GM21825 (cell line): ENCODE measurements around the gene SLC39A11.

ENCODE experiments used
- ATAC-seq: cut with Tn5 transposase; IDR thresholded peaks from one replicate; pipeline ENCODE4 v1.9.1; 2021; ENCODE audit warnings: mild to moderate bottlenecking, moderate library complexity; ENCODE audit not compliant: unreplicated experiment

The SLC39A11 gene

DNA sequence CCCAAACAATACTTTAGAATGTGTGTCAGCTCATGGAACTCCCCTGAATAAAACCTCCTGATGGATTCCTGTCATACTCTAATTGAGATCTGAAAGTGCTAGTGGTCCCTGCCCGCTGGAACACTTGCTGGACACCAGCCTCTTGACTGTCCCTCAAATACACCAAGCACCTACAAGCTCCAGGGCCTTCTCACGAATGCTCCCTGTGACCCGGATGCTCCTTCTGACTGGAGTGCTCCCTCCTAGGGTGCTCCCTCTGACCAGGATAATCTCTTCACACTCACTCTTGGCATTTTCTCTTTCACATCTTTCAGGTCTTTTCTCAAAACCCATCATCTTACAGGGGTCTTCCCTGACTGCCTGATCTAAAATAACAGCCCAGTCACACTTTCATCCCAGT lies 205.9 kb downstream of the SLC39A11 start:
- ATAC-seq: no peak

GRCh38 chr17:72884066-72884465 lies 208.4 kb downstream of the SLC39A11 start:
- ATAC-seq: no peak

DNA sequence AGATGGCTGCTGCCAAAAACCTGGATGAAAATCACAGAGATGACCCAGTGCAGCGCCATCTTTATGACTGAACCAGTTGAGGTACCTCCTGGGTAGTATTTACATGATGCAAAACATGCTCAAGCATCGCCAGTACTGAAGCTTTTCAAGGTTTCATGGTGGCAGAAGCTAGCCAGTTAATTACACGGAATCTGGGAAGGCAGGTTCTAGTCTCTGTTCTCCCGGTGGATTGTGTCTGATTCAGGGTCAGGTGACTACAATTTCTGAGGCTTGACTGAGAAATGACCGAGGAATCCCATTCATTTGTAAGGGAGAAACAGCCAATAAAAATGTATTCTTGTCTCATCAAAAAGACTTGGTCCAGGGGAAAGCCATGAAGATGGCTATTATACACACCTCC lies 209.1 kb downstream of the SLC39A11 start:
- no peak for ATAC-seq

GRCh38 chr17:72882426-72882825 lies 210.1 kb downstream of the SLC39A11 start:
- no peak for ATAC-seq

DNA sequence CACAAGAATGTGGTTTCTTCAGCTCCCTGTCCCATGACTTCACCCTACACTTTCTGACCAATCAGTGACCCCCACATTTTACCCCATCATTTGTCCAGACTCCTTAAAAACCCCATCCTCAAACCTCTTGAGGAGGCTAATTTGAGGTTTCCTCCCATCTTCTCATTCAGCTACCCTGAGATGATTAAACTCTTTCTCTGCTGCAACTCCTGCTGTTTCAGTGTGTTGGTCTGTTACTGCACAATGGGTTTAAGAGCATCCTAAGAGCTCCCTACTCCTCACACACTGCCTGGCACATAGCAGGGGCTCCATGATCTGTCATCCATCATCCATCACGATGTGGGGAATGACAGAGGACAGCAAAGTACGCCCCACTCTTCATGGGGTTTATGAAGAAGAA lies 212.6 kb downstream of the SLC39A11 start:
- no peak for ATAC-seq

GRCh38 chr17:72878975-72879660 lies 213.4 kb downstream of the SLC39A11 start:
- no peak for ATAC-seq

DNA sequence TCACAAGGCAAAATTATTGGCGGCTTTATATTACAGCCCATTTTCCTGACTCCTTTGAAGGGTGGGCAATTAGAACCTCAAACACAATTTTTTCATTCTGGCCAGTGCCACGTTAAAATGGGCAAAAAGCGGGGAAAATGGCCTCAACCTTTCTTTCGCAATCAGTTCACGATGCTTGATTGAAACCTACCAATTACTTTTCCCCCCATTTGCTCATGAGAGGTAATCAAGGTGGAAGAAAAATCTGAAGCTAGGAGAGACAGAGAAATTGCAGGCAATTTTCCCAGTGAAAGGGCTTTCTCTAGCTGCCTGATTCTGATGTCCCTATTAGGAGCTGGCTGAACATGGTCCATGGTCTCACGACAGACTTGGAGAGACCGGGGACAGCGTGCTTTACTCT lies 215.1 kb downstream of the SLC39A11 start:
- ATAC-seq: no peak

GRCh38 chr17:72876413-72876812 lies 216.1 kb downstream of the SLC39A11 start:
- ATAC-seq: no peak

- ATAC-seq: no peak
Observed at GRCh38 chr17:72875361-72875760, 217.1 kb downstream of the SLC39A11 start.

GRCh38 chr17:72872396-72872795 lies 220.1 kb downstream of the SLC39A11 start:
- no peak for ATAC-seq

- no peak for ATAC-seq
Observed at GRCh38 chr17:72870367-72870985, 222.0 kb downstream of the SLC39A11 start.

- ATAC-seq: no peak
Observed at GRCh38 chr17:72869630-72870029, 222.9 kb downstream of the SLC39A11 start.

DNA sequence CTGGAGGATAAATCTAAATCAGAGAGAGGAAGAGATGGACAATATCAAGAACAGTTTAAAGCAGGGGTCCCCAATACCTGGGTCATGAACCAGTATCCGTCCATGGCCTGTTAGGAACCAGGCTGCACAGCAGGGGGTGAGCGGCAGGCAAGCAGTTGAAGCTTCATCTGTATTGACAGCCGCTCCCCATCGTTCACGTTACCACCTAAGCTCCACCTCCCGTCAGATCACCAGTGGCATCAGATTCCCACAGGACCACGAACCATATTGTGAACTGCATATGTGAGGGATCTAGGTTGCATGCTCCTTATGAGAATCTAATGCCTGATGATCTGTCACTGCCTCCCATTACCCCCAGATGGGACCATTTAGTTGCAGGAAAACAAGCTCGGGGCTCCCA lies 226.5 kb downstream of the SLC39A11 start:
- no peak for ATAC-seq

- ATAC-seq: peak; percentile 81
Observed at GRCh38 chr17:72863526-72864211, 228.8 kb downstream of the SLC39A11 start.

- no peak for ATAC-seq
Observed at GRCh38 chr17:72862276-72862999, 230.1 kb downstream of the SLC39A11 start.

DNA sequence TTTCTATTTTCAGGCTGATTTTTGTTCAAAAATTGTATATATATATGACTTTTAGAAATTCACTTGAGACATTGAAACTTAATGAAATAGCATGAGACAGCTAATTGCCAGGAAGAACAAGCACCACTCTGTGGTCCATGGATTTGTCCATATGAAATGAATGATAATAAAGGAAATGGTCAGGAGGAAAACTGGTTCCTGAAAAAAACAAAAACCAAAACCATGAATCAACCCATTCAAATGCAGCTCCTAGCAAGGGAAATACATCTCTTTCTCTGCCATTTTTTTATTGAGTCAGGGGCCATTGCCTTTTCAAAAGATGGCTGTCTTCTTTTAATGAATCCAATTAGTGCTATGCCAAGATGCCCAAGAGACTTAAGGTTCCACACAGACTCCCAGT lies 230.7 kb downstream of the SLC39A11 start:
- no peak for ATAC-seq

GRCh38 chr17:72860778-72861177 lies 231.7 kb downstream of the SLC39A11 start:
- ATAC-seq: no peak

DNA sequence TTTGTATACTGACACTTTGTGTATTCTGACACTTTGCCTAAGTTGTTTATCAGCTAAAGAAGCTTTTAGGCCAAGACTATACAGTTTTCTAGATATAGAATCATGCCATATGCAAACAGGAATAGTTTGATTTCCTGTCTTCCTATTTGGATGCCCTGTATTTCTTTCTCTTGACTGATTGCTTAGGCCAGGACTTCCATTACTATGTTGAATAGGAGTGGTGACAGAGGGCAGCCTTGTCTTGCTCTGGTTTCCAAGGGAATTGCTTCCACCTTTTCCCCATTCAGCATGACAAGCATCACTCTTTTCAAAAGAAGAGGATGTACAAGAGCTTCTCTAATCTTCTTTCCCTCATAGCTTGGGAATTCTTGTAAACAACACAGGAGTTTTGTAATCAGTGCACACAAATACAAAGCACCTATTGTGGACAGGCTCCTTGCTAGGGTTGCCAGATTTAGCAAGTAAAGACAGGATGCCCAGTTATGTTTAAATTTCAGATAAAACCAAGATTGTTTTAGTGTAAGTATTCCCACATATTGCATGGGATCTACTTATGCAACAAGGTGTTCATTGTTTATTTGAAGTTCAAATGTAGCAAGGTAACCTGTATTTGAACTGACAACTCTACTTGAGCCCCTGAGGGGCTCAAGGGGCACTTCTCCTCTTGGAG lies 233.5 kb downstream of the SLC39A11 start:
- no peak for ATAC-seq

GRCh38 chr17:72853440-72854415 lies 238.8 kb downstream of the SLC39A11 start:
- ATAC-seq: no peak
